Renal pelvis (tissue), 4 donors: ENCODE results near the gene FGGY. TPM values are rescaled to one million over a fixed set of nuclear protein-coding genes. Genes with fewer than 3 reads are reported as not detected.
"Not testable (repeated sequence)": the region's sequence is repeated elsewhere in the genome, so short reads cannot be mapped to it uniquely, and the experiment has no call there.

Experiments
- DNase-seq: peaks from one replicate; pipeline ENCODE4 v3.0.0-alpha.2; 2013
- polyA plus RNA-seq, 3 donors: library from polyadenylated mRNA; unstranded; fragments of 120-200 nt; gene quantifications; one replicate each; pipeline ENCODE4 v1.2.1, GENCODE V29; 2013; ENCODE audit not compliant: insufficient read length in 3 of 3

The FGGY gene
- polyA plus RNA-seq, 3 donors: 21.3 to 24.9 (median 23.3) TPM

GRCh38 chr1:59543211-59543668 is 246.3 kb downstream of the FGGY start:
- no peak for DNase-seq

- DNase-seq: no peak
Observed at GRCh38 chr1:59544615-59545293, 247.9 kb downstream of the FGGY start.

GRCh38 chr1:59545830-59546229 is 248.9 kb downstream of the FGGY start:
- no peak for DNase-seq

- no peak for DNase-seq
Observed at GRCh38 chr1:59549066-59549837, 252.4 kb downstream of the FGGY start.

DNA sequence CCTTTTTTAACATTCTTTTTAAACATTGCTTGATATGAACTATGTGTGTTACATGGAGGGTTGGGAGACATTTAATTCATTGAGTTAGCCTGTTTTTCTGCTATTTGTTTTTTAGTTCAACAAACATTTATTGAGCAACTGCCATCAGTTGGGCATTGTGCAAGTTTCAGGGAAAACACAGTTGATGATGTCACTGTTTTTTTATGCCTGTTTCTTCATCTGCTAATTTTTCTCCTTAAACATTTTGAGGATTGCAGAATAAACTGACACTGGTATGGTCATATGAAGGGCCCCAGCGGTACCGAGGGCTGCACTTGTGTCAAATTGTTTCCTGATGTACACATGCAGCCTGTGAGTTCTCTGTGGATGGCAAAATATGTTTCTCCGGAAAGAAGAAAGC is 253.0 kb downstream of the FGGY start:
- DNase-seq: no peak

- peak; percentile 31 for DNase-seq
Observed at GRCh38 chr1:59552007-59552406, 255.1 kb downstream of the FGGY start.

GRCh38 chr1:59553371-59553770 is 256.5 kb downstream of the FGGY start:
- no peak for DNase-seq

DNA sequence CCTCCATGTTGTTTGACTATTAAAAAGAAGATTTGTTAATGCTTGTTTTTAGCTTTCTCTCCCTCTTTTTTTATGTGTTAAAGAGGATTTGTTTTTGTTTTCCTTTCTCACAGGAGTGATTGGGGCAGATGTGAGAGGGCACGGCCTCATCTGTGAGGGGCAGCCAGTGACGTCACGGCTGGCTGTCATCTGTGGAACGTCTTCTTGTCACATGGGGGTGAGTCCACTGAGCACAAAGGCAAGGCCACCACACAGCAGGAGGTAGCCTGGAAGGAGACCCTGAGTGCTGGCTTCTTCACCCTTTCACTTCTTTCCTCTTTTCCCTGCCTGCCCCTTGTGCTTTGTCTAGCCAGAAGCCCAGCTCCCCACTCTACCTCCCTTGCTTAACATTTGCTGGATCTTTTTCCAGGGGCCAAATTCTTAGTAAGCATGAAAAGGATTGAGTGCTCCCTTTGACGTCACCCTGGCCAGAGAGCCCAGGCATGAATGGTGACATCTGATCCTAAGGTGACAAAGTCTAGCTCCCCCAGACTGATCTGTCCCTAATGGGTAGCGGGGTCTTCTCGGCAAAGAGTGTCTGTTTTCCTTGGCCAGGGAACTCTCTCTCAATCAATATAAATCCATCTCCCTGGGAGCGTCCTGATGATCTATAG is 257.2 kb downstream of the FGGY start:
- DNase-seq: peak; percentile 16

- no peak for DNase-seq
Observed at GRCh38 chr1:59554752-59555151, 257.9 kb downstream of the FGGY start.

- no peak for DNase-seq
Observed at GRCh38 chr1:59556398-59556797, 259.5 kb downstream of the FGGY start.

DNA sequence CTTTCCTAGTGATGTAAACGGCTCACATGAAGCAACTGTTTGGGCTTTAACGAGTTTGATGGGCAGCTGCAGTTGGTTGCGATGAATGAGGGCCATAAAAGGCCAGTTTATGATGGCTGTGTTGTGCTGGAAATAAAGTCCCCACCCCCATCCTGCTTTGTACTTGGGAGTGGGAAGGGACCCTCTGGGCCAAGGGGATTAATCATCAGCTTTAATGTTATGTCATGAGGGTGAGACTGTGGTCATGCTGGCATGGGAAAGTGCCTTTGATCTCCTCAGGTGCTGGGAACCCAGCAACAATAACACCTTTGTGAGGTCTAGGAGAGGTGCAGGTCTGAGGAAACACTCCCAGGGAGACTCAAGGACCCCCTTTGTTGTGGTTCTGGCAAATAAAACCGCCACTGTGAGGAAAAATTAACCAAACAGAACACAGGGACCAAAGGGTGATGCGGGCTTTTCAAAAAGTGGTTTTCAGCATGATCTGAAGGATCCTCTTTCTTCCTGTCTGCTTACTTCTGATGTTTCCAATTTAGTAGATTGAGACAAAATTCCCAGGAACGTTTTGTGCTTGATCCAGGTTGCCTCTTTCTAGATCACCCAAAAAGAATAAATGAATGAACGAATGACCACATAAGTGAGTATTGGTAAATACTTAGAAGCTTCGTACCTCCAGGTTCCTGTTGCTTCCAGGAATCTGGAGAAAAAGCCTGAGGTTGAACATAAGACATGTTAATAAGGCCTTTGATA is 260.1 kb downstream of the FGGY start:
- peak; percentile 73 for DNase-seq

DNA sequence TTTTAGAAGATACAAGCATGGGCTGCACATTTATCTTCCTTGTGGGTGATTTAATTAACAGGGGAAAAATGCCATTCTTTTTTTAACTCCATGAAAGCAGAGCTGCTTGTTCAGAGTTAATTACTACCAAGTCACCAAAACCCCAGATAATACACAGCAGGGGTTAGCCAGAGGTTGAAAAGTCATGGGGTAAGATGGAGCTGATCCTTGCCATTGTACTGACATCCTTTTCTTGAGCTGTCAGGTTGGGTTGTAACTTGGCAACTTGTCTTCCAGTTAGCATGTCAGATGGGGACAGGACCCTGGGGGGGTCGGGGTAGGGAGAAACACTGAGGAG is 260.6 kb downstream of the FGGY start:
- DNase-seq: peak; percentile 17

DNA sequence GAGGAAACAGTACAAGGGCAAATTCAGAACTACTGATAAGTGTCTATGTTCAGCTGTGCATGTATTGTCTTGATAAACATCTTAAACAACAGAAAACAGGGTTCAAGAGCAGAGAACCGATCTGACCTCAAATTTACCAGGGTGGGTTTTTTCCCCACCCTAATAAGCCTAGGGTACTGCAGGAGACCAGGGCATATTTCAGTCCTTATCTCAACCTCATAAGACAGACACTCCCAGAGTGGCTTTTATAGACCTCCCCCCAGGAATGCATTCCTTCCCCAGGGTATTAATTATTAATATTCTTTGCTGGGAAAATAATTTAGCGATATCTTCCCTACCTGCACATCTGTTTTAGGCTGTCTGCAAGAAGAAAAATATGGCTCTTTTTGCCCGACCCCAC is 261.7 kb downstream of the FGGY start:
- not testable (repeated sequence) for DNase-seq

- DNase-seq: no peak
Observed at GRCh38 chr1:59560807-59561450, 264.0 kb downstream of the FGGY start.

DNA sequence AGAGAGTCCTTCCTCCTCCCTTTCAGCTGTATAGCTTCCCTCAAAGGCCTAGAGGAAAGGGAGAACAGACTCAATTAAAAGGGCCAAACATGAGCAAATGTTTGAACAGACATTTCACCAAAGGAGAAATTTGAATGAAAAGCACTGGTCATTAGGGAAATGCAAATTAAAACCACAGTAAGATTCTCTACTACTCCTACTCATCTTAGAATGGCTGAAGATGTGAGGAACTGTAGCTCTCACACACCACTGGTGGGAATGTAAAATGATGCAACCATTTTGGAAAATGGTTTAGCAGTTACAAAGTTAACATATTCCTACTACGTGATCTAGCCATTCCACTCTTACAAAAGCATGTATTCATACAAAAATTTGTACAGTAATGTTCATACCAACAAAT is 264.9 kb downstream of the FGGY start:
- DNase-seq: no peak

GRCh38 chr1:59564192-59564891 is 267.4 kb downstream of the FGGY start:
- no peak for DNase-seq

DNA sequence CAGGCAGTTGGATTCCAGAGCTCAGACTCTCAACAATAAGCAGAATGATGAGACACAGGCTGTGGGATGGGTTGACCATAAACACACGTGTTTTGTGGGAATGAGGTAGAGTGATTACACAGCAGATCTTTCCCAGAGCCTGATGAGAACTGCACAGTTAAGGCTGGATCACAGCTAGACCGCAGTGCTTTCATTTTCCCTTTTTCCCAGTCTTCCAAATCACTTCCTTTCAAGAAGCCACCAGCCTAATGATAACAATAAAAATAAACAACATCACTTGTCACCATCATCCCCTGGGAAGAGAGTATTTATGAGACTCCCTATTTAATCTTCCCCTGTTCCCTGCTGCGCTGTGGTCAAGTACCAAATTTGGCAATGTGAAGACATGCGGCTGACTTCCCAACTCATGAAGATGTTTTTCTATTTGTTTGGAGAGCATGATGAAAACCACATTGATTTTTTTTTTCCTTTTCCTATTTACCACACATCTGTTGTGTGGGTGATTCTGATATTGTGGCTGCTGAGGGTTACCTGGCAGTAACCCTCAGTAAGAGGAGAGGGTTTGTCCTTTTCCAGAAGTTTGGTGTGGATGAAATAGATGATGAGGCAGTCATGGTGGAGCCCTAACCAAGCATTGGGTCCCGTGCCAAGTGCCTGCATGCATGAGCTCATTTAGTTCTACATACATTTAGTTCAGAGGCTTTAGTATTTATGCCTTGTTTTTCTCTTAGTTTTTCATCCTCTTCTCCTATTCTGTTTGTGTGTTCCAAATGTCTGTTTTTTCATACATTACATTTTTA is 268.9 kb downstream of the FGGY start:
- no peak for DNase-seq

DNA sequence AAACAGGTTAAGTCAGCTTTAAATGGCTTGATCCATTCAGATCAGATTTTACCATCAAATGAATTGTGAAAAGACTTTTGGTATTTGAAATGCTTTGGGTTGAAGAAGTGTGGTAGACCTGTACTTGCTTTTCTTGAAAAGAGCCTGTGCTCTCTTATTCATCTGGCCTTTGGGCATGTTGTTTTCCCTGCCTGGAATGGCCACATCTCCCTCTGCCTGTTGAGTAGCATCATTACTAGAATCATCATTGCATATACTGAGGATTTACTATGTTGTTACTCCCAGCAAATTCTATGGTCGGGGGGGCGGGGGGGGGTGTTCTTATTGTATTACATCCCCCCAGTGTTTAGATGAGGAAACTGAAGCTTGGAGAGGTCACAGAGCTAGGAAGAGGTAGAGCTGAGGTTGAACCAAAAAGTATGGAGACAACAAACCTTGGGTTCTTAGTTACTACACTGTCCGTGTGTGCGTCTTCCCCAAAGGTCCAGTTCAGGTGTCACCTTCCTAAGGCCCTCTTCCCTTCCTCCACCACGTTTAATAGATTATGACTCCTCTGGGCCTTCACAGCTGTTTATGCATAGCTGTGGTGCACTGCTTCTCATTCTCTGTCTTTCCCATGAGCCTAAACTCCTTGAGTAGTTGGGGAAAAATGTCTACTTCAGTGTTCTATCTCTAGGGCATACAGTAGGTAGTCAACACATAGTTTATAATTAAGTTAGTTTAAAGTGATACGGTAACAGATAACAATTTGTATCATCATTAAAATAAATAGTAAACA is 271.5 kb downstream of the FGGY start:
- DNase-seq: no peak

DNA sequence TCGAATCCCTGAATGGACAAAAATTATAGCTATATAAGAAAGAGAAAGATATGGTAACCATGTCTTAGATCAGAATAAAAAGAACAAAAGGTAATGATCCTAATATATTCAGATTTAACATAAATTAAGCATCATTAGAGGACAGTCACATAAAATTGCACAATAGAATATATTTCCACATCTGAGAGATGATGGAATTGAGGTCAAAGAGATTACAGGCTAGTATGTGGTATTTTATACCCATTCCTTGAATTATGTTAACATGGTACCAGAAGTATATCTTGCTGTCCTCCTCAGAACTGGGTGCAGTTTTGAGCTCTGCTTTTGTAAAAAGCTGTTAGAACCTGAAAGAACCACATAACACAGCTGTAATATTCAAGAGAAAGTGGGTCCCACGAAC is 272.3 kb downstream of the FGGY start:
- no peak for DNase-seq
